SK-N-SH treated with all-trans-retinoic acid at 6 μM for 48 hours (cell line): ENCODE data around the gene KAT2B.

Experiments
- ATAC-seq: fragments of 200-7000 bp; cut with Tn5 transposase; 3 replicates; pipeline ENCODE4 v1.9.1; 2020; ENCODE audit warnings: mild to moderate bottlenecking, moderate library complexity
- ARNTL ChIP-seq: fragments of 450-650 bp; formaldehyde crosslinking; IDR thresholded peaks from 2 replicates; pipeline ENCODE4 v1.5.0; 2020; ENCODE audit warnings: low read depth, mild to moderate bottlenecking, moderate library complexity, borderline replicate concordance
- CSDC2 ChIP-seq: fragments of 250-450 bp; sonication (Bioruptor Pico); IDR thresholded peaks from 2 replicates; pipeline ENCODE4 v1.5.0; 2020; ENCODE audit warnings: mild to moderate bottlenecking, moderate library complexity
- ESRRG ChIP-seq: fragments of 250-450 bp; sonication (Bioruptor Pico); IDR thresholded peaks from 2 replicates; pipeline ENCODE4 v1.6.1; 2021; ENCODE audit warnings: mild to moderate bottlenecking
- ISL1 ChIP-seq: fragments of 250-450 bp; sonication (Bioruptor Pico); IDR thresholded peaks from 2 replicates; pipeline ENCODE4 v2.1.2; 2022; ENCODE audit warnings: mild to moderate bottlenecking, moderate library complexity
- OSR1 ChIP-seq: fragments of 250-450 bp; sonication (Bioruptor Pico); IDR thresholded peaks from 2 replicates; pipeline ENCODE4 v1.8.0; 2022; ENCODE audit warnings: moderate library complexity, mild to moderate bottlenecking, inconsistent platforms
- PPARA ChIP-seq: fragments of 250-450 bp; sonication (Bioruptor Pico); IDR thresholded peaks from 2 replicates; pipeline ENCODE4 v1.5.0; 2020; ENCODE audit warnings: mild to moderate bottlenecking, borderline replicate concordance
- RARB ChIP-seq: fragments of 250-450 bp; sonication (Bioruptor Pico); IDR thresholded peaks from 2 replicates; pipeline ENCODE4 v1.8.0; 2021; ENCODE audit warnings: mild to moderate bottlenecking, moderate library complexity
- SNAI2 ChIP-seq: fragments of 250-450 bp; sonication (Bioruptor Pico); IDR thresholded peaks from 2 replicates; pipeline ENCODE4 v1.5.0; 2020; ENCODE audit warnings: mild to moderate bottlenecking, moderate library complexity
- TCF4 ChIP-seq: fragments of 250-450 bp; sonication (Bioruptor Pico); IDR thresholded peaks from 2 replicates; pipeline ENCODE4 v1.8.0; 2021; ENCODE audit warnings: mild to moderate bottlenecking, moderate library complexity, borderline replicate concordance
- TOX ChIP-seq: fragments of 250-450 bp; sonication (Bioruptor Pico); IDR thresholded peaks from 2 replicates; pipeline ENCODE4 v1.8.0; 2021; ENCODE audit warnings: mild to moderate bottlenecking, moderate library complexity, borderline replicate concordance
- ZC3H10 ChIP-seq: fragments of 250-450 bp; sonication (Bioruptor Pico); IDR thresholded peaks from 2 replicates; pipeline ENCODE4 v1.5.1; 2021; ENCODE audit warnings: mild to moderate bottlenecking, moderate library complexity
- ZFP3 ChIP-seq: fragments of 250-450 bp; sonication (Bioruptor Pico); IDR thresholded peaks from 2 replicates; pipeline ENCODE4 v1.5.0; 2020; ENCODE audit warnings: mild to moderate bottlenecking, moderate library complexity
- ZFP30 ChIP-seq: fragments of 450-650 bp; formaldehyde crosslinking; IDR thresholded peaks from 2 replicates; pipeline ENCODE4 v1.5.0; 2022; ENCODE audit warnings: mild to moderate bottlenecking, moderate library complexity
- ZNF565 ChIP-seq: fragments of 450-650 bp; formaldehyde crosslinking; conservative IDR thresholded peaks from 2 replicates; pipeline ENCODE4 v1.5.0; 2020; ENCODE audit warnings: low read depth, mild to moderate bottlenecking, moderate library complexity
- ZNF70 ChIP-seq: fragments of 450-650 bp; formaldehyde crosslinking; IDR thresholded peaks from 2 replicates; pipeline ENCODE4 v1.5.0; 2020; ENCODE audit warnings: mild to moderate bottlenecking, moderate library complexity
- ZNF8 ChIP-seq: fragments of 450-650 bp; formaldehyde crosslinking; IDR thresholded peaks from 2 replicates; pipeline ENCODE4 v1.5.0; 2020; ENCODE audit warnings: mild to moderate bottlenecking, moderate library complexity
- TF ChIP-seq, protein P1 (sequence below): fragments of 250-450 bp; sonication (Bioruptor Pico); IDR thresholded peaks from 2 replicates; pipeline ENCODE4 v1.8.0; 2020; ENCODE audit warnings: mild to moderate bottlenecking, moderate library complexity, borderline replicate concordance
- TF ChIP-seq, protein P2 (sequence below): fragments of 250-450 bp; sonication (Bioruptor Pico); IDR thresholded peaks from 2 replicates; pipeline ENCODE4 v1.8.0; 2021; ENCODE audit warnings: low read depth, mild to moderate bottlenecking, moderate library complexity, borderline replicate concordance
- TF ChIP-seq, protein P3 (sequence below): fragments of 250-450 bp; sonication (Bioruptor Pico); IDR thresholded peaks from 2 replicates; pipeline ENCODE4 v1.5.1; 2021; ENCODE audit warnings: mild to moderate bottlenecking, moderate library complexity
- TF ChIP-seq, protein P4 (sequence below): fragments of 250-450 bp; sonication (Bioruptor Pico); IDR thresholded peaks from 2 replicates; pipeline ENCODE4 v1.5.0; 2020; ENCODE audit warnings: mild to moderate bottlenecking, moderate library complexity
- TF ChIP-seq, protein P5 (sequence below): fragments of 250-450 bp; sonication (Bioruptor Pico); IDR thresholded peaks from 2 replicates; pipeline ENCODE4 v1.5.1; 2020; ENCODE audit warnings: low read depth, mild to moderate bottlenecking, moderate library complexity

The KAT2B gene

DNA sequence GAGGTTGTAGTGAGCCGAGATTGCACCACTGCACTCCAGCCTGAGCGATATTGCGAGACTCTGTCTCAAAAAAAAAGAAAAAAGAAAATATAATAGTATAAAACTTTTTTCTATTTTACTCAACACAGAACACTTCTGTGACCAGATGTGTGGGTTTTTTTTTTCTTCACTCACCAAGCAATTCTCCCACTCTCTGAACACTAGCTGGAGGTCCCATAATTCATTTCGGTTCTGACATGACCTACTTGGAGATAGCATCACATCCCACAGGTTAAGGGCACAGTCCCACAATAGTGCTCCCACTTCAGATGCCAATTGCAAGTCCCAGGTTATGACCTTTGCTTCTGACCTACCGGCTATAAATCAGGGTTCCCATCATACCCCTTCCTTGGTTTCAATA, 35.0 kb downstream of the KAT2B start:
- ATAC-seq = no peak

DNA sequence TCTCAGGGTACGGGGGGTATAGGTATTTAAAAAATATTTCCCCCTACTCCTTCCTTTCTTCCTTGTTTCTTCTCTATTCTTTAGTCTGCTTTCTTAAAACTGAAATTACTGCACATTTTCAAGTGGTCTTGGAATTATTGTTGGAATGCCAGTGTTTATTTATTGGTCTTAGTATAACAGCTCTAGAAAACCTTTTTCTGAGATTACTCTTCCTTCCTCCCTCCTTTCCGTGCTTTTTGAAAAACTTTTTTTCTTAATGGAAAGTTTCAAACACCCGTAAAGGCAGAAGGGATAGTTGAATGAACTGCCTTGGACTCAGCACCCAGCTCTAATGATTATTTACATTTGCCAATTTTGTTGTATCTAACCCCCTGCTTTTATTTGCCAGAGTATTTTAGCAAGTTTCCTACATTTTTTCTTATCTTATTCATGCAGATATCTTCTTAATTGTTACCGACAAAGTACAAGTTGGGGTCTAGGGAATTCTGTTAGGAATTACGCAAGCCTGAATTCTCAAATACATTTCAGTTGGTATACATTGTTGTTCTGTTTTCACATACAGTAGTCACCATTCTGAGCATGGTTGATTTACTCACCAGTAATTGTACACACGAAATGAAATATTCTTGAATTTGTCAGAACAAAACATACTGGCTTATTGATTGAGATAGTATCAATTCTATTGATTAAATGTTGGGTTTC, 36.2 kb downstream of the KAT2B start:
- no peak for ATAC-seq
- no peak for TF ChIP-seq ISL1
- TF ChIP-seq TOX (CRISPR knock-in tag) = no peak
- no peak for TF ChIP-seq ZFP3 (CRISPR knock-in tag)
- TF ChIP-seq TCF4 (CRISPR knock-in tag) = no peak
- TF ChIP-seq, protein P1, sequence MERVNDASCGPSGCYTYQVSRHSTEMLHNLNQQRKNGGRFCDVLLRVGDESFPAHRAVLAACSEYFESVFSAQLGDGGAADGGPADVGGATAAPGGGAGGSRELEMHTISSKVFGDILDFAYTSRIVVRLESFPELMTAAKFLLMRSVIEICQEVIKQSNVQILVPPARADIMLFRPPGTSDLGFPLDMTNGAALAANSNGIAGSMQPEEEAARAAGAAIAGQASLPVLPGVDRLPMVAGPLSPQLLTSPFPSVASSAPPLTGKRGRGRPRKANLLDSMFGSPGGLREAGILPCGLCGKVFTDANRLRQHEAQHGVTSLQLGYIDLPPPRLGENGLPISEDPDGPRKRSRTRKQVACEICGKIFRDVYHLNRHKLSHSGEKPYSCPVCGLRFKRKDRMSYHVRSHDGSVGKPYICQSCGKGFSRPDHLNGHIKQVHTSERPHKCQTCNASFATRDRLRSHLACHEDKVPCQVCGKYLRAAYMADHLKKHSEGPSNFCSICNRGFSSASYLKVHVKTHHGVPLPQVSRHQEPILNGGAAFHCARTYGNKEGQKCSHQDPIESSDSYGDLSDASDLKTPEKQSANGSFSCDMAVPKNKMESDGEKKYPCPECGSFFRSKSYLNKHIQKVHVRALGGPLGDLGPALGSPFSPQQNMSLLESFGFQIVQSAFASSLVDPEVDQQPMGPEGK = no peak
- no peak for TF ChIP-seq PPARA
- TF ChIP-seq SNAI2 = no peak
- no peak for TF ChIP-seq RARB (CRISPR knock-in tag)
- no peak for TF ChIP-seq ZFP30 (CRISPR knock-in tag)
- TF ChIP-seq CSDC2 (CRISPR knock-in tag) = no peak
- TF ChIP-seq, protein P2, sequence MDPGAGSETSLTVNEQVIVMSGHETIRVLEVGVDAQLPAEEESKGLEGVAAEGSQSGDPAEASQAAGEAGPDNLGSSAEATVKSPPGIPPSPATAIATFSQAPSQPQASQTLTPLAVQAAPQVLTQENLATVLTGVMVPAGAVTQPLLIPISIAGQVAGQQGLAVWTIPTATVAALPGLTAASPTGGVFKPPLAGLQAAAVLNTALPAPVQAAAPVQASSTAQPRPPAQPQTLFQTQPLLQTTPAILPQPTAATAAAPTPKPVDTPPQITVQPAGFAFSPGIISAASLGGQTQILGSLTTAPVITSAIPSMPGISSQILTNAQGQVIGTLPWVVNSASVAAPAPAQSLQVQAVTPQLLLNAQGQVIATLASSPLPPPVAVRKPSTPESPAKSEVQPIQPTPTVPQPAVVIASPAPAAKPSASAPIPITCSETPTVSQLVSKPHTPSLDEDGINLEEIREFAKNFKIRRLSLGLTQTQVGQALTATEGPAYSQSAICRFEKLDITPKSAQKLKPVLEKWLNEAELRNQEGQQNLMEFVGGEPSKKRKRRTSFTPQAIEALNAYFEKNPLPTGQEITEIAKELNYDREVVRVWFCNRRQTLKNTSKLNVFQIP (CRISPR knock-in tag) = no peak
- TF ChIP-seq ZNF565 = no peak
- no peak for TF ChIP-seq ZC3H10 (CRISPR knock-in tag)
- no peak for TF ChIP-seq ZNF70 (CRISPR knock-in tag)
- TF ChIP-seq ESRRG (CRISPR knock-in tag) = no peak

More for the DNA sequence above, 35.0 kb downstream of the KAT2B start:
- TF ChIP-seq SNAI2 (no peak), RARB (CRISPR knock-in tag) (no peak), TCF4 (CRISPR knock-in tag) (no peak), ARNTL (no peak), ZC3H10 (CRISPR knock-in tag) (no peak), ZFP30 (CRISPR knock-in tag) (no peak), ZNF8 (CRISPR knock-in tag) (no peak), ZNF70 (CRISPR knock-in tag) (no peak), CSDC2 (CRISPR knock-in tag) (no peak), OSR1 (CRISPR knock-in tag) (no peak), ESRRG (CRISPR knock-in tag) (no peak), TOX (CRISPR knock-in tag) (no peak), ZNF565 (no peak), ISL1 (no peak), ZFP3 (CRISPR knock-in tag) (no peak)
- TF ChIP-seq, protein P3, sequence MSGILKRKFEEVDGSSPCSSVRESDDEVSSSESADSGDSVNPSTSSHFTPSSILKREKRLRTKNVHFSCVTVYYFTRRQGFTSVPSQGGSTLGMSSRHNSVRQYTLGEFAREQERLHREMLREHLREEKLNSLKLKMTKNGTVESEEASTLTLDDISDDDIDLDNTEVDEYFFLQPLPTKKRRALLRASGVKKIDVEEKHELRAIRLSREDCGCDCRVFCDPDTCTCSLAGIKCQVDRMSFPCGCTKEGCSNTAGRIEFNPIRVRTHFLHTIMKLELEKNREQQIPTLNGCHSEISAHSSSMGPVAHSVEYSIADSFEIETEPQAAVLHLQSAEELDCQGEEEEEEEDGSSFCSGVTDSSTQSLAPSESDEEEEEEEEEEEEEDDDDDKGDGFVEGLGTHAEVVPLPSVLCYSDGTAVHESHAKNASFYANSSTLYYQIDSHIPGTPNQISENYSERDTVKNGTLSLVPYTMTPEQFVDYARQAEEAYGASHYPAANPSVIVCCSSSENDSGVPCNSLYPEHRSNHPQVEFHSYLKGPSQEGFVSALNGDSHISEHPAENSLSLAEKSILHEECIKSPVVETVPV (CRISPR knock-in tag) = no peak
- TF ChIP-seq, protein P4, sequence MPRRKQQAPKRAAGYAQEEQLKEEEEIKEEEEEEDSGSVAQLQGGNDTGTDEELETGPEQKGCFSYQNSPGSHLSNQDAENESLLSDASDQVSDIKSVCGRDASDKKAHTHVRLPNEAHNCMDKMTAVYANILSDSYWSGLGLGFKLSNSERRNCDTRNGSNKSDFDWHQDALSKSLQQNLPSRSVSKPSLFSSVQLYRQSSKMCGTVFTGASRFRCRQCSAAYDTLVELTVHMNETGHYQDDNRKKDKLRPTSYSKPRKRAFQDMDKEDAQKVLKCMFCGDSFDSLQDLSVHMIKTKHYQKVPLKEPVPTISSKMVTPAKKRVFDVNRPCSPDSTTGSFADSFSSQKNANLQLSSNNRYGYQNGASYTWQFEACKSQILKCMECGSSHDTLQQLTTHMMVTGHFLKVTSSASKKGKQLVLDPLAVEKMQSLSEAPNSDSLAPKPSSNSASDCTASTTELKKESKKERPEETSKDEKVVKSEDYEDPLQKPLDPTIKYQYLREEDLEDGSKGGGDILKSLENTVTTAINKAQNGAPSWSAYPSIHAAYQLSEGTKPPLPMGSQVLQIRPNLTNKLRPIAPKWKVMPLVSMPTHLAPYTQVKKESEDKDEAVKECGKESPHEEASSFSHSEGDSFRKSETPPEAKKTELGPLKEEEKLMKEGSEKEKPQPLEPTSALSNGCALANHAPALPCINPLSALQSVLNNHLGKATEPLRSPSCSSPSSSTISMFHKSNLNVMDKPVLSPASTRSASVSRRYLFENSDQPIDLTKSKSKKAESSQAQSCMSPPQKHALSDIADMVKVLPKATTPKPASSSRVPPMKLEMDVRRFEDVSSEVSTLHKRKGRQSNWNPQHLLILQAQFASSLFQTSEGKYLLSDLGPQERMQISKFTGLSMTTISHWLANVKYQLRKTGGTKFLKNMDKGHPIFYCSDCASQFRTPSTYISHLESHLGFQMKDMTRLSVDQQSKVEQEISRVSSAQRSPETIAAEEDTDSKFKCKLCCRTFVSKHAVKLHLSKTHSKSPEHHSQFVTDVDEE (CRISPR knock-in tag) = no peak
- TF ChIP-seq, protein P1 = no peak
- TF ChIP-seq, protein P2 (CRISPR knock-in tag) = no peak
- TF ChIP-seq, protein P5, sequence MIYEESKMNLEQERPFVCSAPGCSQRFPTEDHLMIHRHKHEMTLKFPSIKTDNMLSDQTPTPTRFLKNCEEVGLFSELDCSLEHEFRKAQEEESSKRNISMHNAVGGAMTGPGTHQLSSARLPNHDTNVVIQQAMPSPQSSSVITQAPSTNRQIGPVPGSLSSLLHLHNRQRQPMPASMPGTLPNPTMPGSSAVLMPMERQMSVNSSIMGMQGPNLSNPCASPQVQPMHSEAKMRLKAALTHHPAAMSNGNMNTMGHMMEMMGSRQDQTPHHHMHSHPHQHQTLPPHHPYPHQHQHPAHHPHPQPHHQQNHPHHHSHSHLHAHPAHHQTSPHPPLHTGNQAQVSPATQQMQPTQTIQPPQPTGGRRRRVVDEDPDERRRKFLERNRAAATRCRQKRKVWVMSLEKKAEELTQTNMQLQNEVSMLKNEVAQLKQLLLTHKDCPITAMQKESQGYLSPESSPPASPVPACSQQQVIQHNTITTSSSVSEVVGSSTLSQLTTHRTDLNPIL (CRISPR knock-in tag) = no peak
